SK-N-SH (cell line): ENCODE measurements around the gene SLC17A7. TPM values are rescaled to one million over a fixed set of nuclear protein-coding genes. Genes with fewer than 3 reads are reported as not detected.
A peak's percentile ranks its signal among the peaks of the same experiment; 100 is the strongest.

Experiments used
- CTCF ChIA-PET: fragments of 300-600, 350-600 bp; formaldehyde crosslinking; extraction: SDS; loops from one replicate; lab custom pipeline; 2021; lab: Yijun Ruan, JAX
- POLR2A ChIA-PET: fragments of 350-600 bp; sonication (Branson Sonifier 250); formaldehyde crosslinking; extraction: SDS; loops from one replicate; lab custom pipeline; 2020; ENCODE audit warnings: antibody characterized with exemption, inconsistent platforms; lab: Yijun Ruan, JAX
- DNase-seq: peaks from one replicate; pipeline ENCODE4 v3.0.0; 2012
- H2AFZ ChIP-seq: fragments of 200-600 bp; sonication (generic); 2 replicates; pipeline ENCODE4 v1.8.1; 2016; ENCODE audit warnings: antibody characterized with exemption, mild to moderate bottlenecking, low read depth
- H3F3A ChIP-seq: fragments of 200-600 bp; sonication (generic); replicated peaks from 2 replicates; pipeline ENCODE3; 2016; ENCODE audit warnings: antibody characterized with exemption, mild to moderate bottlenecking; ENCODE audit not compliant: insufficient read depth
- H3K27ac ChIP-seq, 2 experiments: fragments of 200-500 bp in 1 of 2; fragments of 200-600 bp in 1 of 2; sonication (Bioruptor generic) in 1 of 2; sonication (generic), shearing (Covaris generic) in 1 of 2; 2 replicates each; pipeline versions ENCODE4 v1.5.1 to v1.6.1; 2014 to 2016; ENCODE audit warnings: low read depth in 2 of 2, inconsistent platforms in 1 of 2, low read length in 1 of 2, mild to moderate bottlenecking in 1 of 2, mixed read lengths in 1 of 2
- H3K27me3 ChIP-seq: fragments of 200-600 bp; sonication (generic), shearing (Covaris generic); 2 replicates; pipeline ENCODE4 v1.6.1; 2016; ENCODE audit warnings: mixed run types; ENCODE audit not compliant: insufficient read depth
- H3K36me3 ChIP-seq, 2 experiments: fragments of 200-500 bp in 1 of 2; fragments of 200-600 bp in 1 of 2; sonication (Bioruptor generic) in 1 of 2; sonication (generic) in 1 of 2; replicated peaks in 1 of 2; 2 replicates each; pipeline versions ENCODE3 to v1.5.1; 2014 to 2016; ENCODE audit warnings: low read length in 1 of 2, mild to moderate bottlenecking in 1 of 2; ENCODE audit not compliant: insufficient read depth in 2 of 2, control insufficient read depth in 1 of 2
- H3K4me1 ChIP-seq, 2 experiments: fragments of 200-500 bp in 1 of 2; fragments of 200-600 bp in 1 of 2; sonication (Bioruptor generic) in 1 of 2; sonication (generic), shearing (Covaris generic) in 1 of 2; 2 replicates each; pipeline versions ENCODE4 v1.5.1 to v1.6.1; 2014 to 2016; ENCODE audit warnings: low read depth in 1 of 2, low read length in 1 of 2, mixed run types in 1 of 2; ENCODE audit not compliant: insufficient read depth in 2 of 2, control insufficient read depth in 1 of 2
- H3K4me2 ChIP-seq: fragments of 200-600 bp; sonication (generic), shearing (Covaris generic); 2 replicates; pipeline ENCODE4 v1.6.1; 2017; ENCODE audit warnings: mixed run types
- H3K4me3 ChIP-seq, 2 experiments: fragments of 200-500 bp in 1 of 2; fragments of 200-600 bp in 1 of 2; sonication (Bioruptor generic) in 1 of 2; sonication (generic), shearing (Covaris generic) in 1 of 2; 2 replicates each; pipeline versions ENCODE4 v1.5.1 to v1.8.1; 2014 to 2016; ENCODE audit warnings: low read depth in 2 of 2, inconsistent platforms in 1 of 2, low read length in 1 of 2, mild to moderate bottlenecking in 1 of 2, mixed read lengths in 1 of 2, moderate library complexity in 1 of 2
- H3K79me2 ChIP-seq: fragments of 200-600 bp; sonication (generic); 2 replicates; pipeline ENCODE4 v1.8.1; 2017; ENCODE audit warnings: mild to moderate bottlenecking; ENCODE audit not compliant: insufficient read depth
- H3K9ac ChIP-seq: fragments of 200-600 bp; sonication (generic); 2 replicates; pipeline ENCODE4 v1.6.1; 2017; ENCODE audit warnings: mixed run types
- H3K9me2 ChIP-seq: fragments of 200-600 bp; sonication (generic); 2 replicates; pipeline ENCODE4 v1.6.1; 2017; ENCODE audit warnings: mixed run types
- H3K9me3 ChIP-seq: fragments of 200-600 bp; sonication (generic); 2 replicates; pipeline ENCODE4 v1.6.1; 2017; ENCODE audit warnings: mixed run types, mild to moderate bottlenecking, moderate library complexity
- H4K20me1 ChIP-seq: fragments of 200-600 bp; sonication (generic); 2 replicates; pipeline ENCODE4 v1.6.1; 2017; ENCODE audit warnings: mild to moderate bottlenecking, mixed run types; ENCODE audit not compliant: insufficient read depth
- CHD2 ChIP-seq: fragments of 150-350 bp; IDR thresholded peaks from 2 replicates; pipeline ENCODE4 v1.6.1; 2018; ENCODE audit warnings: low read length; ENCODE audit not compliant: partially characterized antibody
- FOSL2 ChIP-seq: IDR thresholded peaks from 2 replicates; pipeline ENCODE4 v1.4.0; 2012; ENCODE audit warnings: low read depth, mild to moderate bottlenecking, moderate library complexity, borderline replicate concordance
- FOXJ3 ChIP-seq: sonication (generic); formaldehyde crosslinking; IDR thresholded peaks from 2 replicates; pipeline ENCODE4 v1.5.1; 2020; ENCODE audit warnings: mild to moderate bottlenecking, missing genetic modification reagents
- GATA2 ChIP-seq: sonication (generic); formaldehyde crosslinking; IDR thresholded peaks from 2 replicates; pipeline ENCODE4 v1.5.0; 2020; ENCODE audit warnings: mild to moderate bottlenecking, missing genetic modification reagents
- MEF2A ChIP-seq: IDR thresholded peaks from 2 replicates; pipeline ENCODE4 v1.4.0; 2012; ENCODE audit warnings: low read depth, borderline replicate concordance
- MXI1 ChIP-seq: IDR thresholded peaks from 2 replicates; pipeline ENCODE4 v1.6.1; 2012; ENCODE audit warnings: mild to moderate bottlenecking, low read depth, low read length, improper control_type of control experiment
- NFIC ChIP-seq: IDR thresholded peaks from 2 replicates; pipeline ENCODE4 v1.4.0; 2012; ENCODE audit warnings: borderline replicate concordance
- RFX5 ChIP-seq: IDR thresholded peaks from 2 replicates; pipeline ENCODE4 v1.6.1; 2012; ENCODE audit warnings: mild to moderate bottlenecking, improper control_type of control experiment, low read length
- RXRA ChIP-seq: IDR thresholded peaks from 2 replicates; pipeline ENCODE4 v1.4.0; 2012; ENCODE audit warnings: low read depth, mild to moderate bottlenecking, borderline replicate concordance
- SIN3A ChIP-seq: IDR thresholded peaks from 2 replicates; pipeline ENCODE4 v1.6.1; 2012; ENCODE audit warnings: low read depth, mild to moderate bottlenecking, low read length, moderate library complexity, borderline replicate concordance
- SMC3 ChIP-seq: IDR thresholded peaks from 2 replicates; pipeline ENCODE4 v1.6.1; 2012; ENCODE audit warnings: low read depth, low read length, improper control_type of control experiment
- TAF1 ChIP-seq: IDR thresholded peaks from 2 replicates; pipeline ENCODE4 v1.6.1; 2012; ENCODE audit warnings: low read depth, mild to moderate bottlenecking, low read length, moderate library complexity, borderline replicate concordance
- TCF12 ChIP-seq: IDR thresholded peaks from 2 replicates; pipeline ENCODE4 v1.4.0; 2012
- TEAD4 ChIP-seq: IDR thresholded peaks from 2 replicates; pipeline ENCODE4 v1.4.0; 2012; ENCODE audit warnings: mild to moderate bottlenecking, borderline replicate concordance; ENCODE audit not compliant: insufficient read depth
- YY1 ChIP-seq: IDR thresholded peaks from 2 replicates; pipeline ENCODE4 v1.4.0; 2012; ENCODE audit warnings: low read depth, mild to moderate bottlenecking
- WGBS: methylation state at CpG from one replicate; pipeline ENCODE4 v1.1.6; 2017; ENCODE audit warnings: low lambda C conversion rate; 5-methylcytosine and 5-hydroxymethylcytosine counted together
- polyA plus RNA-seq, 3 experiments: library from polyadenylated mRNA; depleted of rRNA; stranded (reverse); fragments of >200 nt; gene quantifications; 2 replicates each; pipeline ENCODE4 v1.2.3, GENCODE V29; 2012
- TF ChIP-seq, protein P1 (sequence below): IDR thresholded peaks from 2 replicates; pipeline ENCODE4 v1.4.0; 2012; ENCODE audit warnings: low read depth, borderline replicate concordance
- TF ChIP-seq, protein P2 (sequence below): IDR thresholded peaks from 2 replicates; pipeline ENCODE4 v1.4.0; 2012; ENCODE audit warnings: low read depth, borderline replicate concordance
- TF ChIP-seq, protein P3 (sequence below): fragments of 150-350 bp; IDR thresholded peaks from 2 replicates; pipeline ENCODE4 v1.6.1; 2016; ENCODE audit warnings: mild to moderate bottlenecking, low read depth, low read length
- TF ChIP-seq, protein P4 (sequence below): fragments of 150-350 bp; IDR thresholded peaks from 2 replicates; pipeline ENCODE4 v1.6.1; 2017; ENCODE audit warnings: antibody characterized with exemption, low read length, low read depth, borderline replicate concordance

SLC17A7 gene
- polyA plus RNA-seq, 1 of the 3 experiments (the other 2 are of a cell fraction): 0.59 TPM

DNA sequence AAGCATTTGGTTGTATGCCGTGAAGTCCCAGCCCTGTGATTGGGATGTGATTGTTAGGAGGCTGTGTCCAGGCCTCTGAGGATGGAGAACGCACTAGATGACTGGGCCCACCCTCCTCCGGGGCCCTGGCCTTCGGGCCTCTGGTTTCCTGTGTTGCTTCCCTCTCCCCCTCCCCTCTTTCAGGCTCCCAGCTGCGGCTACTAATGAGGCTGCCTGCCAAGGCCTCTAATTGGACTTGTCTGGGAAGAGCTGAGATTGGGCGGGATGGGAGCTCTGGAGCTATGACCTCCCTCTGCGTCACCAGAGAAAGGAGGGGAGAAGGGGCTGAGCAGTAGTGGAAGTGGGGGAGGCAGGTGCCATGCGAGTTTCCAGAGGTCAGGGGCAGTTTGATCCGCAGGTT, 28.0 kb downstream of the SLC17A7 start:
- POLR2A ChIA-PET: no interaction called here

DNA sequence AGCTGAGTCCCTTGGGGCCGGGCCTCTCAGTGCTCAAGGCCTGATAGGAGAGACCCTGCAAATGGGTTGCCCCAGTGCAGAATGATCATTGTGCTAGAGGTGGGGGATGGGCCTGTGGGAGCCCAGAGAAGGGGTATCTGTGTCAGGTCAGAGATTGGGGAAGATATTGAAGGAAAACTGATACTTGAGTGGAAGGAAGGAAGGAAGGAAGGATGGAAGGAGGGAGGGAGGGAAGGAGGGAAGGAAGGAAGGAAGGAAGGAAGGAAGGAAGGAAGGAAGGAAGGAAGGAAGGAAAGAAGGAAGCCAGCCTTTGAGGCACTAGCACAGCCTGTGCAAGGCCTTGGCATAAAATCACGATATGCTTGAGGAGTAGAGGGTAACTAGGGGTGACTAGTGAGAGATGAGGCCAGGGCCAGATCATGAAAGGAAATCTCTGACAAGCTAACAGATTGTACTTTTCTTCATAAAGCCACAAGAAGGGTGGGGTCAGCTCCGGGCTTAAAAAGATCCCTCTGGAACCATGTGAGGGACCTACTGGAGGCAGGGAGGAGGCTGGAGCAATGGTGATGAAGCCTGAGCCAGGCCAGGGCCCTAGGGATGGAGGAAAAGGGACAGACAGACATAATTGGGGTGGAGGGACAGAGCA, 29.5 kb downstream of the SLC17A7 start:
- H3K27ac ChIP-seq: no peak overlapping the region
- no peaks in the 10 kb centered on the region for H3K79me2 ChIP-seq
- no peaks in the 10 kb centered on the region for H3F3A ChIP-seq
- ChIA-PET POLR2A (no interaction called here), CTCF (interaction anchor here (1.4 to 17.5 kb wide), 3 partner anchors 20 to 31 kb away, joined by 4 to 108 read pairs (median 14); no protein-coding TSS in a partner anchor)
- no peak overlapping the region for H3K4me3 ChIP-seq
- peaks cover 0 to 12% of the 10 kb centered on the region in 2 experiments; a peak in 1 of 4 replicates for H3K4me1 ChIP-seq
- no peak for TF ChIP-seq YY1
- TF ChIP-seq, protein P1, sequence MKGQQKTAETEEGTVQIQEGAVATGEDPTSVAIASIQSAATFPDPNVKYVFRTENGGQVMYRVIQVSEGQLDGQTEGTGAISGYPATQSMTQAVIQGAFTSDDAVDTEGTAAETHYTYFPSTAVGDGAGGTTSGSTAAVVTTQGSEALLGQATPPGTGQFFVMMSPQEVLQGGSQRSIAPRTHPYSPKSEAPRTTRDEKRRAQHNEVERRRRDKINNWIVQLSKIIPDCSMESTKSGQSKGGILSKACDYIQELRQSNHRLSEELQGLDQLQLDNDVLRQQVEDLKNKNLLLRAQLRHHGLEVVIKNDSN: no peak
- TF ChIP-seq TEAD4: no peak
- no peak for TF ChIP-seq RXRA
- no peak for TF ChIP-seq MXI1
- no peak for TF ChIP-seq FOXJ3 (CRISPR knock-in tag)
- no peak for TF ChIP-seq TAF1
- TF ChIP-seq, protein P2, sequence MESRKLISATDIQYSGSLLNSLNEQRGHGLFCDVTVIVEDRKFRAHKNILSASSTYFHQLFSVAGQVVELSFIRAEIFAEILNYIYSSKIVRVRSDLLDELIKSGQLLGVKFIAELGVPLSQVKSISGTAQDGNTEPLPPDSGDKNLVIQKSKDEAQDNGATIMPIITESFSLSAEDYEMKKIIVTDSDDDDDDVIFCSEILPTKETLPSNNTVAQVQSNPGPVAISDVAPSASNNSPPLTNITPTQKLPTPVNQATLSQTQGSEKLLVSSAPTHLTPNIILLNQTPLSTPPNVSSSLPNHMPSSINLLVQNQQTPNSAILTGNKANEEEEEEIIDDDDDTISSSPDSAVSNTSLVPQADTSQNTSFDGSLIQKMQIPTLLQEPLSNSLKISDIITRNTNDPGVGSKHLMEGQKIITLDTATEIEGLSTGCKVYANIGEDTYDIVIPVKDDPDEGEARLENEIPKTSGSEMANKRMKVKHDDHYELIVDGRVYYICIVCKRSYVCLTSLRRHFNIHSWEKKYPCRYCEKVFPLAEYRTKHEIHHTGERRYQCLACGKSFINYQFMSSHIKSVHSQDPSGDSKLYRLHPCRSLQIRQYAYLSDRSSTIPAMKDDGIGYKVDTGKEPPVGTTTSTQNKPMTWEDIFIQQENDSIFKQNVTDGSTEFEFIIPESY: no peak
- TF ChIP-seq, protein P3, sequence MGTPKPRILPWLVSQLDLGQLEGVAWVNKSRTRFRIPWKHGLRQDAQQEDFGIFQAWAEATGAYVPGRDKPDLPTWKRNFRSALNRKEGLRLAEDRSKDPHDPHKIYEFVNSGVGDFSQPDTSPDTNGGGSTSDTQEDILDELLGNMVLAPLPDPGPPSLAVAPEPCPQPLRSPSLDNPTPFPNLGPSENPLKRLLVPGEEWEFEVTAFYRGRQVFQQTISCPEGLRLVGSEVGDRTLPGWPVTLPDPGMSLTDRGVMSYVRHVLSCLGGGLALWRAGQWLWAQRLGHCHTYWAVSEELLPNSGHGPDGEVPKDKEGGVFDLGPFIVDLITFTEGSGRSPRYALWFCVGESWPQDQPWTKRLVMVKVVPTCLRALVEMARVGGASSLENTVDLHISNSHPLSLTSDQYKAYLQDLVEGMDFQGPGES: no peak
- no peak for TF ChIP-seq CHD2
- no peak for TF ChIP-seq TCF12
- no peak for TF ChIP-seq FOSL2
- no peak for TF ChIP-seq GATA2 (CRISPR knock-in tag)
- TF ChIP-seq SIN3A: no peak
- TF ChIP-seq RFX5: no peak
- TF ChIP-seq, all 33 proteins: peak for 0
- Histone ChIP-seq H3K9me2 (no peaks in the 10 kb centered on the region), H3K4me2 (no peak overlapping the region), H3K9me3 (no peaks in the 10 kb centered on the region), H3K27me3 (peaks cover 6% of the 10 kb centered on the region), H2AFZ (no peak overlapping the region), H3K9ac (no peak overlapping the region), H3K36me3 (no peaks in the 10 kb centered on the region), H4K20me1 (no peaks in the 10 kb centered on the region)
- 68% methylated on average over 3 of the region's 3 CpGs for WGBS
- no peak for DNase-seq

More for the DNA sequence above, 28.0 kb downstream of the SLC17A7 start:
- Histone ChIP-seq H3K4me3 (no peak overlapping the region), H3K27me3 (peaks cover 21% of the 10 kb centered on the region), H3K9me3 (no peaks in the 10 kb centered on the region), H3K27ac (no peak overlapping the region; a peak in 1 of 4 replicates), H3K4me1 (peaks cover 0 to 12% of the 10 kb centered on the region in 2 experiments; a peak in 1 of 4 replicates), H3K9me2 (no peaks in the 10 kb centered on the region), H3K9ac (no peak overlapping the region), H2AFZ (no peak overlapping the region), H3K4me2 (no peak overlapping the region), H4K20me1 (no peaks in the 10 kb centered on the region), H3K36me3 (no peaks in the 10 kb centered on the region), H3K79me2 (no peaks in the 10 kb centered on the region), H3F3A (no peaks in the 10 kb centered on the region)
- WGBS: 59% methylated on average over 8 of the region's 9 CpGs
- peak; percentile 74 for DNase-seq
- CTCF ChIA-PET: interaction anchor here (0.7 to 17.5 kb wide), 4 partner anchors 16 to 30 kb away, joined by 3 to 108 read pairs (median 4); no protein-coding TSS in a partner anchor
- no peak for TF ChIP-seq MEF2A
- TF ChIP-seq, protein P4, sequence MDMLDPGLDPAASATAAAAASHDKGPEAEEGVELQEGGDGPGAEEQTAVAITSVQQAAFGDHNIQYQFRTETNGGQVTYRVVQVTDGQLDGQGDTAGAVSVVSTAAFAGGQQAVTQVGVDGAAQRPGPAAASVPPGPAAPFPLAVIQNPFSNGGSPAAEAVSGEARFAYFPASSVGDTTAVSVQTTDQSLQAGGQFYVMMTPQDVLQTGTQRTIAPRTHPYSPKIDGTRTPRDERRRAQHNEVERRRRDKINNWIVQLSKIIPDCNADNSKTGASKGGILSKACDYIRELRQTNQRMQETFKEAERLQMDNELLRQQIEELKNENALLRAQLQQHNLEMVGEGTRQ: no peak
- TF ChIP-seq RXRA: no peak
- no peak for TF ChIP-seq NFIC
- no peak for TF ChIP-seq YY1
- no peak for TF ChIP-seq SMC3
